Erythroblast (primary cell): ENCODE measurements around the gene OPCML.

Experiments used
- GATA1 ChIP-seq: IDR thresholded peaks from 2 replicates; pipeline ENCODE4 v1.6.1; 2011; ENCODE audit warnings: low read depth, mild to moderate bottlenecking, control low read depth, low read length, moderate library complexity
- POLR2A ChIP-seq: IDR thresholded peaks from 2 replicates; pipeline ENCODE4 v1.6.1; 2011; ENCODE audit warnings: mild to moderate bottlenecking, low read length

GRCh38 chr11:133070021-133070713 is 462.1 kb downstream of the OPCML start:
- TF ChIP-seq POLR2A (no peak), GATA1 (no peak)
